Left ventricle myocardium superior (tissue), 1 donor: Measurements from ENCODE around the gene GPAM. TPM values are rescaled to one million over a fixed set of nuclear protein-coding genes. Genes with fewer than 3 reads are reported as not detected.
"Not testable (repeated sequence)": the region's sequence is repeated elsewhere in the genome, so short reads cannot be mapped to it uniquely, and the experiment has no call there.

Source experiments
- ATAC-seq: fragments of 200-7000 bp; cut with Tn5 transposase; one replicate; pipeline ENCODE4 v1.9.1; 2020; ENCODE audit warnings: mild to moderate bottlenecking, moderate library complexity
- DNase-seq: peaks from one replicate; pipeline ENCODE4 v3.0.0-alpha.2; 2020
- intact Hi-C: fragments of 100-400 bp; cut with micrococcal nuclease; formaldehyde crosslinking; loops from one replicate; pipeline ENCODE4 v1.11.0; 2022
- long read RNA-seq: library from polyadenylated mRNA; unstranded; transcript quantifications from one replicate; pipeline ENCODE4 v2.0.0, GENCODE V29; 2021
- total RNA-seq: library from RNA; stranded (reverse); fragmentation: NEBNext Ultra II Directional; extraction: Animal tissue kit (Norgen Biotek cat#: 25700); gene quantifications from one replicate; pipeline ENCODE4 v1.2.1, GENCODE V29; 2021
- donor health status: DM: no; HTN: yes; CAD: no; lungs with severe emphysema.

GPAM gene, protein sequence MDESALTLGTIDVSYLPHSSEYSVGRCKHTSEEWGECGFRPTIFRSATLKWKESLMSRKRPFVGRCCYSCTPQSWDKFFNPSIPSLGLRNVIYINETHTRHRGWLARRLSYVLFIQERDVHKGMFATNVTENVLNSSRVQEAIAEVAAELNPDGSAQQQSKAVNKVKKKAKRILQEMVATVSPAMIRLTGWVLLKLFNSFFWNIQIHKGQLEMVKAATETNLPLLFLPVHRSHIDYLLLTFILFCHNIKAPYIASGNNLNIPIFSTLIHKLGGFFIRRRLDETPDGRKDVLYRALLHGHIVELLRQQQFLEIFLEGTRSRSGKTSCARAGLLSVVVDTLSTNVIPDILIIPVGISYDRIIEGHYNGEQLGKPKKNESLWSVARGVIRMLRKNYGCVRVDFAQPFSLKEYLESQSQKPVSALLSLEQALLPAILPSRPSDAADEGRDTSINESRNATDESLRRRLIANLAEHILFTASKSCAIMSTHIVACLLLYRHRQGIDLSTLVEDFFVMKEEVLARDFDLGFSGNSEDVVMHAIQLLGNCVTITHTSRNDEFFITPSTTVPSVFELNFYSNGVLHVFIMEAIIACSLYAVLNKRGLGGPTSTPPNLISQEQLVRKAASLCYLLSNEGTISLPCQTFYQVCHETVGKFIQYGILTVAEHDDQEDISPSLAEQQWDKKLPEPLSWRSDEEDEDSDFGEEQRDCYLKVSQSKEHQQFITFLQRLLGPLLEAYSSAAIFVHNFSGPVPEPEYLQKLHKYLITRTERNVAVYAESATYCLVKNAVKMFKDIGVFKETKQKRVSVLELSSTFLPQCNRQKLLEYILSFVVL
- 25.0 TPM for total RNA-seq
- long read RNA-seq, full-length matches to known transcripts: 9 of 13 reads
- long read RNA-seq, partial matches to known transcripts: 1 of 13 reads
- long read RNA-seq, other reads (novel, unspliced or antisense): 3 of 13 reads

- ATAC-seq: peak; percentile 99
- peak; percentile 99 for DNase-seq
- intact Hi-C loops: loop anchor here (10.0 kb wide), 1 partner anchor 121 kb away; no protein-coding TSS in a partner anchor
These were observed at the start of gene GPAM for GRCh38 chr10:112183329-112184051. Gene GPAM, minus strand, starts transcription at chr10:112183765. Its CDS starts 1,981 bp downstream, at chr10:112181784.

GRCh38 chr10:112232670-112233069 lies 49.1 kb upstream of the GPAM start:
- DNase-seq (no peak), ATAC-seq (no peak)
- intact Hi-C loops: no loop called here

GRCh38 chr10:112231602-112232400 lies 48.2 kb upstream of the GPAM start:
- no peak for ATAC-seq
- intact Hi-C loops: no loop called here
- no peak for DNase-seq

GRCh38 chr10:112230325-112230988 lies 46.9 kb upstream of the GPAM start:
- intact Hi-C loops: no loop called here
- DNase-seq (no peak), ATAC-seq (no peak)

- ATAC-seq (no peak), DNase-seq (no peak)
- intact Hi-C loops: no loop called here
These were observed 46.3 kb upstream of the GPAM start for GRCh38 chr10:112229901-112230300.

- DNase-seq (no peak), ATAC-seq (no peak)
- intact Hi-C loops: no loop called here
These were observed 45.5 kb upstream of the GPAM start for GRCh38 chr10:112229096-112229495.

- DNase-seq, intact Hi-C loops, ATAC-seq: not testable (repeated sequence)
These were observed 45.0 kb upstream of the GPAM start for GRCh38 chr10:112228366-112229088.

DNA sequence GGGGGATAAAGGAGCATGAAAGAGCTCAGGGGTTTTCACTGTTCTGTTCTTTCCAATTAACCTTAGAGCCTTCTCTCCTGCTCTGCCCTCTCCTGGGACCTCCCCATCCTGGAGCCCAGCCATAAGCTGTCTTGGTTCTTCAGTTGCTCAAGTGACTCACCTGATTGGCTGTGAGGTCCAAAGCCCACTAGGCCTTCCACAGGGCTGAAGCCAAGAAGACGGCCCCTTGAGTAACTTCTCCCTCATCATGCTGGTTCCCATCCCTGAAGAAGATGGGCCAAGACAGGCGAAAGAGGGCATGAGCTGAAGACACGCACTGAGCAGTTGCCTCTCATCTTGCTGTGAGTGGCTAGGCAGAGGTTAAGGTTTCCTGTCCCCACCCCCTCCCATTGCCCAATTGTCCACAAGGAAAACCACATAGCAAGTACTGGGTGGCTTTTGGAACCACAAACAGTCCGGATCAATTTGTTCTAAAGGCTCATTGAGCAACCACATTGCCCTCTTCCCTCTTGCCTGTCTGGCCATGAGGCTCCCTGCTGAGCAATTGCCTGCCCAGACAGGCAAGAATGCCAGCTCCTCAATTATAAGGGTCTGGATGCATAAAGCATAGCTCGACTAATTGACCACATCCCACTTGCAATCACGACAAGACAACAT lies 43.9 kb upstream of the GPAM start:
- no peak for ATAC-seq
- no peak for DNase-seq
- intact Hi-C loops: no loop called here

GRCh38 chr10:112226439-112227248 lies 43.1 kb upstream of the GPAM start:
- no peak for DNase-seq
- no peak for ATAC-seq
- intact Hi-C loops: no loop called here

DNA sequence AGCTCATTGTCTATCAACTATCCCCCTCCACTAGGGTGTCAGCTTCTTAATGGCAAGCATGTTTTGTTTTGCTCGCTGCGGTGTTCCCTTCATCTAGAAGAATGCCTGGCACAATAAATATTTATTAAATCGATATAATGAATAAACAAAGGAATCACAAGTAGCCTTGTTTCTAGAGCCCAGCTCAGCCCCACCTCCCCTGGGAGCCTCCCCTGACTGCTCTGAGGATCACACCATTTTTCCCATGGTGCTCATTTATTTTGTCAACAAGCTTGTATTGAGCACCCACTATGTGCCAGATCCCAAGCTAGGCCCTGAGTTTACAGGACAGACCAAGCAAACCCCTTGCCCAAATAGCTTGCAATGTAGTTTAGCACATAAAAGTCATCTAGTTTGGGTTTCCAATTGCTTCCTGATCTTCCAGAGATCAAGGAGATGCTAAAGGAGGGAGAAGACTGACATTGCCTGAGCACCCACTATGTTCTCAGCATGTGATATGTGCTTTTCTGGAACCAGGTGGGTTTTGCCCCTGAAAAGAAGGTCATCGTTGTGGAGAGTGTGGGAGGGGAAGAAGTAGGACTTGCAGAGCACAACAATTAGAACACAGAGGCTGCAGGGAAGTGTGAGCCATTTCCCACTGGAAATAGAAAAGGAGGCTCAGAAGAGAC lies 42.3 kb upstream of the GPAM start:
- intact Hi-C loops: no loop called here
- ATAC-seq (no peak), DNase-seq (no peak)

GRCh38 chr10:112224933-112225529 lies 41.5 kb upstream of the GPAM start:
- intact Hi-C loops: no loop called here
- ATAC-seq: no peak
- no peak for DNase-seq

GRCh38 chr10:112223725-112224124 lies 40.2 kb upstream of the GPAM start:
- ATAC-seq (no peak), DNase-seq (no peak)
- intact Hi-C loops: no loop called here

DNA sequence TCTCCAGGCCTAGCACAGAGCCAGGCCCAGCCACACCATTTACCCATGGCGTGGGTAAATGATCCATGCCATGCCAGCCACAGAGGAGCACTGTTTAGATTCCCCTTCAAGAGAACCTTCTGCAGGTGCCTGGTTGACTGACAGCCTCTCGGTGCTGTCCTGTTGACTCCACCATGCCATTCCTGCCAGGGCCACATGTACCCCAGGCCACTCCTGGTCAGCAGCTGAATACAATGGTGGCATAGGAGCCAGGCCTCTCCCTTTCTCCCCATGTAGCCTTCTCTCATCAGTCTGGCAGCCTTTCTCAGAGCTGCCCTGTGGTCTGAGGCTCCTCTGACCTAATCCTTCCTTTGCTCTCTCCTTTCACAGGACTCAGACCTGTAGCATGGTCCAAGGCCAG lies 39.2 kb upstream of the GPAM start:
- no peak for DNase-seq
- no peak for ATAC-seq
- intact Hi-C loops: no loop called here

DNA sequence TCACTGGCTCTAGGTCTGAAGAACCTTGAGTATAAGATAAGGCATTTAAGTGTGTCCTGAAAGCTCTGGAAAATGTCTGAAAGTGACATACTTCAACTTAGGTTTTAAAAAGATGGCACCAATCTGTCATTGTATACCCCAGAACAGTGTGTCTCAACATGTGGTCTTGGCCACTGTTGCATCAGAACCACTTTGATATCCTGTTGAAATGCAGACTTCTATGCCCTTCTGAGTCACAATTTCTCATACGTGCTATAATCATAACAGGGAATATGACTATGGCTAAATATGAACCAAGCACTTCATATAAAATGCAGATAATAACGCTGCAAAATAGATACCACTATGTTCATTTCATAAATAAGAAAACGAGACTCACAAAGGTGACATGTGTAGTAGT lies 38.0 kb upstream of the GPAM start:
- ATAC-seq: no peak
- no peak for DNase-seq
- intact Hi-C loops: no loop called here

- no peak for ATAC-seq
- no peak for DNase-seq
- intact Hi-C loops: no loop called here
These were observed 35.4 kb upstream of the GPAM start for GRCh38 chr10:112218960-112219359.
